WERI-Rb-1 (cell line): ENCODE data around the gene TAOK3.
"Not testable (repeated sequence)": the region's sequence is repeated elsewhere in the genome, so short reads cannot be mapped to it uniquely, and the experiment has no call there.

ENCODE experiments used
- DNase-seq: peaks from one replicate; pipeline ENCODE4 v3.0.0-alpha.2; 2020
- H3K27ac ChIP-seq: fragments of 250-450 bp; sonication (Bioruptor Pico); 2 replicates; pipeline ENCODE4 v1.5.1; 2020; ENCODE audit warnings: mild to moderate bottlenecking, moderate library complexity
- H3K27me3 ChIP-seq: fragments of 250-450 bp; sonication (Bioruptor Pico); 2 replicates; pipeline ENCODE4 v1.5.1; 2021; ENCODE audit warnings: mild to moderate bottlenecking, low read depth, moderate library complexity; ENCODE audit not compliant: insufficient read depth, severe bottlenecking
- H3K36me3 ChIP-seq: fragments of 250-450 bp; sonication (Bioruptor Pico); 2 replicates; pipeline ENCODE4 v1.5.1; 2020; ENCODE audit warnings: mild to moderate bottlenecking, moderate library complexity
- H3K4me3 ChIP-seq: 2 replicates; pipeline ENCODE4 v1.5.1; 2011; ENCODE audit warnings: low read depth, mild to moderate bottlenecking, control low read depth, low read length
- H3K9me3 ChIP-seq: fragments of 250-450 bp; sonication (Bioruptor Pico); 2 replicates; pipeline ENCODE4 v1.5.1; 2021; ENCODE audit warnings: mild to moderate bottlenecking, moderate library complexity; ENCODE audit not compliant: severe bottlenecking
- CTCF ChIP-seq: IDR thresholded peaks from 2 replicates; pipeline ENCODE4 v1.5.1; 2011; ENCODE audit warnings: low read depth, mild to moderate bottlenecking, control low read depth, inconsistent platforms, low read length

Gene TAOK3

GRCh38 chr12:118282767-118283166 lies 89.9 kb downstream of the TAOK3 start:
- H3K36me3 ChIP-seq = no peaks in the 10 kb centered on the region
- no peak overlapping the region for H3K4me3 ChIP-seq
- H3K27me3 ChIP-seq = no peaks in the 10 kb centered on the region
- no peak overlapping the region for H3K27ac ChIP-seq
- no peak for TF ChIP-seq CTCF
- no peaks in the 10 kb centered on the region for H3K9me3 ChIP-seq
- DNase-seq = no peak

GRCh38 chr12:118278288-118278687 lies 94.4 kb downstream of the TAOK3 start:
- not testable (repeated sequence) for H3K27ac ChIP-seq, DNase-seq, H3K9me3 ChIP-seq, H3K27me3 ChIP-seq, H3K36me3 ChIP-seq, H3K4me3 ChIP-seq

GRCh38 chr12:118274066-118274465 lies 98.6 kb downstream of the TAOK3 start:
- H3K36me3 ChIP-seq = no peaks in the 10 kb centered on the region
- H3K27me3 ChIP-seq = no peaks in the 10 kb centered on the region
- no peak overlapping the region for H3K4me3 ChIP-seq
- no peak overlapping the region for H3K27ac ChIP-seq
- H3K9me3 ChIP-seq = no peaks in the 10 kb centered on the region
- DNase-seq = no peak
- TF ChIP-seq CTCF = no peak

- no peak for DNase-seq
- Histone ChIP-seq H3K27ac (no peak overlapping the region), H3K36me3 (no peaks in the 10 kb centered on the region), H3K27me3 (no peaks in the 10 kb centered on the region), H3K9me3 (no peaks in the 10 kb centered on the region), H3K4me3 (no peak overlapping the region)
- no peak for TF ChIP-seq CTCF
Measured at GRCh38 chr12:118271770-118272417, 100.8 kb downstream of the TAOK3 start.

- no peaks in the 10 kb centered on the region for H3K9me3 ChIP-seq
- no peak overlapping the region for H3K4me3 ChIP-seq
- TF ChIP-seq CTCF = no peak
- no peaks in the 10 kb centered on the region for H3K27me3 ChIP-seq
- H3K27ac ChIP-seq = no peak overlapping the region
- no peak for DNase-seq
- no peaks in the 10 kb centered on the region for H3K36me3 ChIP-seq
Measured at GRCh38 chr12:118271183-118271582, 101.5 kb downstream of the TAOK3 start.

- Histone ChIP-seq H3K27ac (no peak overlapping the region), H3K9me3 (no peaks in the 10 kb centered on the region), H3K4me3 (no peak overlapping the region), H3K36me3 (no peaks in the 10 kb centered on the region), H3K27me3 (no peaks in the 10 kb centered on the region)
- TF ChIP-seq CTCF = no peak
- no peak for DNase-seq
Measured at GRCh38 chr12:118269806-118270205, 102.9 kb downstream of the TAOK3 start.
